Ishikawa (cell line): Measurements from ENCODE around the gene NMT2.

Experiments used
- CEBPB ChIP-seq: IDR thresholded peaks from 2 replicates; pipeline ENCODE4 v1.6.1; 2012
- CREB1 ChIP-seq: IDR thresholded peaks from 2 replicates; pipeline ENCODE4 v1.6.1; 2012; ENCODE audit warnings: low read depth
- EGR1 ChIP-seq: IDR thresholded peaks from 2 replicates; pipeline ENCODE4 v1.6.1; 2012
- EP300 ChIP-seq: IDR thresholded peaks from 2 replicates; pipeline ENCODE4 v1.6.1; 2012; ENCODE audit warnings: borderline replicate concordance
- FOXM1 ChIP-seq: IDR thresholded peaks from 2 replicates; pipeline ENCODE4 v1.6.1; 2012; ENCODE audit warnings: low read depth, borderline replicate concordance
- NFIC ChIP-seq: IDR thresholded peaks from 2 replicates; pipeline ENCODE4 v1.6.1; 2012
- RAD21 ChIP-seq: IDR thresholded peaks from 2 replicates; pipeline ENCODE4 v1.6.1; 2012; ENCODE audit warnings: low read depth
- TAF1 ChIP-seq: IDR thresholded peaks from 2 replicates; pipeline ENCODE4 v1.6.1; 2012; ENCODE audit warnings: low read depth, mild to moderate bottlenecking
- TCF12 ChIP-seq: IDR thresholded peaks from 2 replicates; pipeline ENCODE4 v1.6.1; 2012; ENCODE audit warnings: low read depth
- TEAD4 ChIP-seq: IDR thresholded peaks from 2 replicates; pipeline ENCODE4 v1.6.1; 2012
- YY1 ChIP-seq: IDR thresholded peaks from 2 replicates; pipeline ENCODE4 v1.6.1; 2012; ENCODE audit warnings: low read depth
- ZBTB7A ChIP-seq: IDR thresholded peaks from 2 replicates; pipeline ENCODE4 v1.6.1; 2012; ENCODE audit warnings: low read depth
- TF ChIP-seq, protein P1 (sequence below): IDR thresholded peaks from 2 replicates; pipeline ENCODE4 v1.6.1; 2012
- TF ChIP-seq, protein P2 (sequence below): IDR thresholded peaks from 2 replicates; pipeline ENCODE4 v1.6.1; 2012; ENCODE audit warnings: low read depth, mild to moderate bottlenecking
- TF ChIP-seq, protein P3 (sequence below): IDR thresholded peaks from 2 replicates; pipeline ENCODE4 v1.6.1; 2012

Gene NMT2

DNA sequence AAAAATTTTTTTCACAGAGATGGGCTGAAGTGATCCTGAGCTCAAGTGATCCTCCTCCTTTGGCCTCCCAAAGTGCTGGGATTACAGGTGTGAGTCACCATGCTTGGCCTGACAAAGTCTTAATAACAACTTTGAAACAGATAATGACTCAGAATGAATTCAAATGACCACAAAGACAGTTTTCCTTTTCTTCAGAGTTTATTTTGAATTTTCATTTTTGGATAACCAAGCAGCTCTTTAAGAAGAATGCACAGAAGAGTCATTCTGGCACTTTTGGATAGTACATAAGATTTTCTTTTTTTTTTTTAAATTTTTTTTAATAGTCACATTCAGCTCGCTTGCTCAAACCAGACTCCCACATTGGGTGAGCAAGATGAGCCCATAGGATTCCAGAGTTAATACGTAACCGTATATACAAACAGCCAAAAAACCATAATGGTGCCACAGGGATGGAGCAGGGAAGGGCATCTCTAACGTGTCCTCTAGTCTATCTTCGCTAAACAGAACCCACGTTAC is 43.0 kb upstream of the NMT2 start:
- TF ChIP-seq, protein P1, sequence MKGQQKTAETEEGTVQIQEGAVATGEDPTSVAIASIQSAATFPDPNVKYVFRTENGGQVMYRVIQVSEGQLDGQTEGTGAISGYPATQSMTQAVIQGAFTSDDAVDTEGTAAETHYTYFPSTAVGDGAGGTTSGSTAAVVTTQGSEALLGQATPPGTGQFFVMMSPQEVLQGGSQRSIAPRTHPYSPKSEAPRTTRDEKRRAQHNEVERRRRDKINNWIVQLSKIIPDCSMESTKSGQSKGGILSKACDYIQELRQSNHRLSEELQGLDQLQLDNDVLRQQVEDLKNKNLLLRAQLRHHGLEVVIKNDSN = no peak
- TF ChIP-seq TEAD4 = no peak
- no peak for TF ChIP-seq CREB1
- no peak for TF ChIP-seq ZBTB7A
- TF ChIP-seq, protein P2, sequence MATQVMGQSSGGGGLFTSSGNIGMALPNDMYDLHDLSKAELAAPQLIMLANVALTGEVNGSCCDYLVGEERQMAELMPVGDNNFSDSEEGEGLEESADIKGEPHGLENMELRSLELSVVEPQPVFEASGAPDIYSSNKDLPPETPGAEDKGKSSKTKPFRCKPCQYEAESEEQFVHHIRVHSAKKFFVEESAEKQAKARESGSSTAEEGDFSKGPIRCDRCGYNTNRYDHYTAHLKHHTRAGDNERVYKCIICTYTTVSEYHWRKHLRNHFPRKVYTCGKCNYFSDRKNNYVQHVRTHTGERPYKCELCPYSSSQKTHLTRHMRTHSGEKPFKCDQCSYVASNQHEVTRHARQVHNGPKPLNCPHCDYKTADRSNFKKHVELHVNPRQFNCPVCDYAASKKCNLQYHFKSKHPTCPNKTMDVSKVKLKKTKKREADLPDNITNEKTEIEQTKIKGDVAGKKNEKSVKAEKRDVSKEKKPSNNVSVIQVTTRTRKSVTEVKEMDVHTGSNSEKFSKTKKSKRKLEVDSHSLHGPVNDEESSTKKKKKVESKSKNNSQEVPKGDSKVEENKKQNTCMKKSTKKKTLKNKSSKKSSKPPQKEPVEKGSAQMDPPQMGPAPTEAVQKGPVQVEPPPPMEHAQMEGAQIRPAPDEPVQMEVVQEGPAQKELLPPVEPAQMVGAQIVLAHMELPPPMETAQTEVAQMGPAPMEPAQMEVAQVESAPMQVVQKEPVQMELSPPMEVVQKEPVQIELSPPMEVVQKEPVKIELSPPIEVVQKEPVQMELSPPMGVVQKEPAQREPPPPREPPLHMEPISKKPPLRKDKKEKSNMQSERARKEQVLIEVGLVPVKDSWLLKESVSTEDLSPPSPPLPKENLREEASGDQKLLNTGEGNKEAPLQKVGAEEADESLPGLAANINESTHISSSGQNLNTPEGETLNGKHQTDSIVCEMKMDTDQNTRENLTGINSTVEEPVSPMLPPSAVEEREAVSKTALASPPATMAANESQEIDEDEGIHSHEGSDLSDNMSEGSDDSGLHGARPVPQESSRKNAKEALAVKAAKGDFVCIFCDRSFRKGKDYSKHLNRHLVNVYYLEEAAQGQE = no peak

DNA sequence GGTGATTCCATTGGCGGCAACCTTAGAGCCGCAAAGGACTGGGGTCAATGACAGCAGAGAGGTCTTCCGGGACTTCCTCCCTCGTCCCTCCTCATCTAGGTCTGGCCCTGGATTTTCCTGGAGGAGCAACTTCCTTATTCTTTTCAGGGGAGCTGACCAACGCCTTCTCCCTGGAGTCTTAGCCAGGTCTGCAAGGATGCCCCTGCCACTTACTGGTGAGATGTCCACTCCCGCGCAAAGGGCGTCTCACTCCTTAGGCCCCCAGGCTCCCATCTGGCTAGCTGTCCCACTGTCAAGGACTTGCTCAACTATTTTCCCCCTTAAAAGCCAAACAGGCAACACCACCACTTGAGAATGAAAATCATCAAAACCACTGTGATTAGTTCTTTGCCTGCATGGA is 42.0 kb upstream of the NMT2 start:
- TF ChIP-seq EGR1 (no peak), CREB1 (no peak), CEBPB (no peak), YY1 (no peak), EP300 (no peak), NFIC (no peak), TCF12 (no peak), FOXM1 (no peak), TEAD4 (no peak), RAD21 (no peak), ZBTB7A (no peak), TAF1 (no peak)
- TF ChIP-seq, protein P3, sequence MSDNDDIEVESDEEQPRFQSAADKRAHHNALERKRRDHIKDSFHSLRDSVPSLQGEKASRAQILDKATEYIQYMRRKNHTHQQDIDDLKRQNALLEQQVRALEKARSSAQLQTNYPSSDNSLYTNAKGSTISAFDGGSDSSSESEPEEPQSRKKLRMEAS = no peak
- TF ChIP-seq, protein P2 = no peak
- TF ChIP-seq, protein P1 = no peak

DNA sequence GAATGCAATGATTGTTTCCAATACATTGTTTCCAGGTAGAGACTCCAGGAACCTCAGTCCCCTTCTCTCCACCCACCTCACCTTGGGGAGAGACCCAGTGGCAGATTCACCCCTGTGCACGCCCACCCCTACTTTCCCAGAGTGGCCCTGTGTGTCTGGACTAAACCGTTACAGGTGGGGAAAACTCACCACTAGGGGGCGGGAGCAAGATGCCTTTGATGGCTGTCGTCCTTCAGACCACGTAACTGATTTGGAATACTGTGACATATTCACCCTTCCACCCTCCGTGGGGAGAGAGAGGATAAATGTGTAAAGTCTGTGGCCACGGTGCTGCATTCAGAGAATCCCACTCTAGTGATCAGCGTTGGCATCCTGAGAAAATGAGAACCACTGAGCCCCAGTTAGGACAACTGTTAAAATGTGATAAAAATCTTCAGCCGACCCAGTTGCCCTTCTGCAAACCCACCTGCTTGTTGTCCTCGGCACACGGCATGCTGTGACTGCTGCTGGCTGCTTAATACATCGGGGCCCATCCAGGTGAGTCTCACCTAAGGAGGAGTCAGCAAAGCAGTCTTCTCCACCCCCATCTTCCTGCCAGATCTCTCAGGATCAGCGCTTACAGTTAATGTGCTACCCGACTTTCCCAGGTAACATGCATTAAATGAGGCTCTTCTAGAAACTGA is 41.5 kb upstream of the NMT2 start:
- peak; percentile 76 for TF ChIP-seq RAD21
- TF ChIP-seq, protein P2 = no peak

DNA sequence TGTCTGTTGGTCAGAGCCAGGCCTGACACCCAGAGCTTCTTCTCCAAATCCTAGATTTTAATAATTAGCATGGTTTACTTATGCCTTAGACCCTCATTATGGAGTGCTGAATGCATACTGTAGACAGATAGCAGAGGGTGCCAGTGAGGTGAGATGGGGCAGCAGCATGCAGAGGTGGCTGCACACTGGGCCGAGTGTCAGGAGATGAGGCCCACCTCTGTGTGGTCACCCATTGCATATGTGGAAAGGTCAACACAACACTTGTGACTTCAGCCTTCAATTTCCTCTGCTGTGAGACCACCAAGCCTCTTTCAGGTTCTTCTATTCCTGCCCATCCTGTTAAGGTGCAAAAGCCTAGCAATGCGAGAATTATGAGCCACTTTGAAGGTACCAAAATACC is 39.7 kb upstream of the NMT2 start:
- TF ChIP-seq FOXM1 (no peak), TCF12 (no peak), CEBPB (no peak), RAD21 (no peak), EGR1 (no peak), TEAD4 (no peak), ZBTB7A (no peak), EP300 (no peak), NFIC (no peak), TAF1 (no peak), YY1 (no peak)
- TF ChIP-seq, protein P3 = no peak
- TF ChIP-seq, protein P2 = no peak
- TF ChIP-seq, protein P1 = no peak
